Amniotic epithelial cell (primary cell): ENCODE measurements around the gene INSYN2B.

Experiments
- DNase-seq: peaks from one replicate; pipeline ENCODE4 v3.0.0-alpha.2; 2010; ENCODE audit warnings: low read depth

INSYN2B gene

DNA sequence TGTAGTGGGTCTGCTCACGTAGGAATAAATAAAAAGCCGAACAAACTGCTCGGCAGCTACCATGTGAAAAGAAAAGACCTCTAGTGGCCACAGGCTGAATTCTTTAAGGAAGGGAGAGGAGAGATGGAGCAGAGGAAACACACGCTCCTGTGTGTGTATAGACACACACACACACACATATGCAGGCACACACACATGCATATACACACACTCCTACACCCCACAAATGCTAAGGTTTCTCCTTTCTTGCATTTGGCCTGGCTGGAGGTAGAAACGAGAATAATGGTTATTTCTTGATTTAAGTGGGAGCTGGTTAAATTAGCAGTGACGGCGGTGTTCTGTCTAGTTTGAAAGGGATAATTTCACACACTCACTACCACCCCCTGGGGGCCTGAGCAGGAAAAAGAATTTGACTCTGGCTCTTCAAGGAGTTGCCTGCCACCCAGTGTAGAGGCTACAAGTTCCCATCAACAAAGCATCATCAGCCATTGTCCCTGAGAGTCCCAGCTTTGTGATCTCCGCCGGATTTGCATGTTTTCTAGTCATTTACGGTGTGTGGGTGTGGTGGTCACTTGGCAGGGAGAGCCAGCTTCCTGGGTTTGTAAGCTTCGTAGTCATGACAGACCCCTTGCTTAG, at the start of gene INSYN2B:
Gene INSYN2B, minus strand, starts transcription at position 78 of the 636 bp plus-strand sequence. CDS start 96,597 bp downstream, outside the sequence.
- peak; percentile 85 for DNase-seq

DNA sequence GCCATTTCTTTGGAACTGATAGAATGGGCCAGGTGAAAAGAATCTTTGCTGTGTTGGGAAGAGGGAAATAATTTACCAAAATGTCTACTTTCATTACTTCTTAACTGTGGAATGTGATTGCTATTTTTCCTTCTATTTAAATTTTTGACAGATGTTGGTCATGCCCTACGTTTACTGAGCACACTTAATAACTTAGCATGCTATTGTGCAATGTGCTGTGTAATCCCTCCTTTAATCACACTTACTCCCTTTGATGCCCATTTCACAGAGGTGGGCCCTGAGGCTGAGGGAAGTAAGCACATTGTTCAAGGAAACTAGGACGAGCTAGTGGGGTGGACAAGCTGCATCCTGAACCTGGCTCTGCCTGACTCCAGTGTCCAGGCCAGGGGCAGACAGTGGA, 47.8 kb upstream of the INSYN2B start:
- DNase-seq, result peak; percentile 9

DNA sequence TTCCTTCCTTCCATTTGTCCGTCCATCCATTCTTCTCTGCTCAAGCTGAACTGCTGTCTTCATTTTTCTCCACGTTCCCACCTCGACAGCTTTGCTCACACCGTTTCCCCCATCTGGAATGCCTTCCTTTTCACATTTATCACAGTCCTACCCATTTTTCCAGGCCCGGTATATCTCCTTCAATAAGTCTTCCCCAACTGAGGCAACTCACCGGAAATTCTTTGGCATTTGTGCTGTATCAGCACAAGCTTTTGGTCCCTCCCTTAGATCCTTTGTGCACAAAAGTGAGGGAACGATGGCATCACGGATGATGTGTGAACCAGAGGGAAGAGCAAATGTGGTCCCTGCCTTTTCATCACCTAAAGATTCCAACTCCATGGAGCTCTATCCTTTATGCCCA, 45.6 kb upstream of the INSYN2B start:
- DNase-seq, result no peak

DNA sequence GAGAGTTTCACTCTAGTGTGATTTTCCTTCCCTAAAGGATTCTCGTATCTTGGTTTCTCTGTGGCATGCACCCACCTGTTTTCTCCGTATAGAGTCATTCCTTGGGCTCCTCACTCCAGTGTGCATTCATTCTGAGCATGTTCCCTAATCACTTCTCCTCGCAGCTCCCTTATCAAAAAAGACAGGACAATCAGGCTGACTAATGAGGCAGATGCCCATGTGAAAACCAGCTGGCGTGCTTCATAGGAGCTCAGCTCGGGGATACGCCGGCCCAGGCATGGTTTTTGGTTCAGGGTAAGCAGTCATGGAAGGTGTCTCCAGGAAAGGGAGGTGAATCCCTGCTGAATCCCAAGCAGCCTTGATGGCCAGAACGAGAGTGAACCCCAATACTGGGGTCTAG, 41.2 kb upstream of the INSYN2B start:
- DNase-seq, result no peak

DNA sequence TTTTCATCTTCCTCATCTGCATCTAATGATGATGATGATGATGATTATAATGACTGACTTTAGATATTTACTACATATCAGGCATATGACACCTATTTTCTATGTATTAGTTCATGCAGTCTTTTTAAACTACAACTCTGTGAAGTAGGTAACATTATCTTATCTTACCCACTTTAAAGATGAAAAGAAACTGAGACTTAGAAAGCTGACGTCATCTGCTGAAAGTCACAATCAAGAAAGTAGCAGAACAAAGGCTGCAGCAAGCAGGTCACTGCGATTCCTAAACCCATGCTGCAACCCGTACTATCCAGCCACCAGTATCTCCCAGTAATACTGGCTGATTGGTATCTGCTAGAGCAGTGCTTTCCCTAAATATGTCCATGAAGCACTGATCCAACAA, 40.1 kb upstream of the INSYN2B start:
- DNase-seq, result no peak

DNA sequence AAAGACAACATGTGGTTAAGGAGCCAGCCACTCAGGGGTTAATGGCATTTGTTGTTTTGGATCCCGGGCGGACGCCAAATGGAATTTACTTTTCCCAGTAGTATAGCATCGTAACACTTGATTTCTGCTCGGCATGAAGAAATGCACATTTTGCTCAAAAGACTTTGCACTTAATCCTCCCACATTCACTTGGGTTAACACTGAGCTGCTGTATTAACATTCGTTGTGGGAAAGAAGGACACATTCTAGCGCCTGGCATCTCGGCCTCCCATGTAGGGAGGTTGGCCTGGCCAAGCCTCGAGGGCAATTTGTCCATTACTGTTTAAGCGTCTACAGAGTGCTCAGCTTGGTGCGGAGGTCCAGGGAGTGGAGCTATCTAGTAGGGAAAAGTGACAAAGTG, 32.3 kb upstream of the INSYN2B start:
- no peak for DNase-seq

DNA sequence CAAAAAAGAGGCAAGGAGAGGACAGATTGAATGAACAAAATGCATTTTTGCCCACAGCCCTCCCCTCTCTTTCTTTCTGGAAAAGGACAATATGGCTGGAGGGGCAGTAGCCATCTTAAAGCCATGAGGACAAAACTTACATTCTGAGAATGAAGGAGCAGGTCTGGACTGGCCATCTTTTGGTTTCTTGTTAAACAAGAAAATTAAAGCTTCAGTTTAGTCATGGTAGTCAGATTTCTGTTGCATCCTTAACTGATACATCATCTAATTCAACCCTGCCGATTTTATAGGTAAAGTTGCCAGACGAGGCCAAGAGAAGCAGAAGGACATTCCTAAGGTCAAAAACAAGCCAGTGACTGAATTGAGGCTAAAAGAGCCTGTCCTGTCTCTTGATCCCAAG, 31.5 kb upstream of the INSYN2B start:
- DNase-seq, result no peak

DNA sequence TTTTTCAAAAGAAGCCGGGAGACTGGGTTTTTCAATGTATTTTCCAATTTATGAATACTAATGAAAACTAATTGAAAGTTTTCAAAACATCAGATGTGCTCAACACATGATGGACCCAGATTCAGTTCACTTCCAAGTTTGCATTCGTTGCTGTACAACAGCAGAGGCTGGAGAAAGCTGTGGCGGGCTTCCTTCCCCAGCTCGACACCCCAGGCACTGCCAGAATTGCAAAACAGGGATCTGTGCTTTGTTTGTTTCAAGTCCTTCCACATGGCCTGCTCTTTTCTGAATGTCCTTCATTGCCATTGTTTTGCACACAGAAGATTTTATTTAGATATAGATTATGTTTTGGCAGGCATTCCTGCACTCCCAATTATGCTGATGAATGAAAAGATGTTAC, 30.3 kb upstream of the INSYN2B start:
- no peak for DNase-seq

DNA sequence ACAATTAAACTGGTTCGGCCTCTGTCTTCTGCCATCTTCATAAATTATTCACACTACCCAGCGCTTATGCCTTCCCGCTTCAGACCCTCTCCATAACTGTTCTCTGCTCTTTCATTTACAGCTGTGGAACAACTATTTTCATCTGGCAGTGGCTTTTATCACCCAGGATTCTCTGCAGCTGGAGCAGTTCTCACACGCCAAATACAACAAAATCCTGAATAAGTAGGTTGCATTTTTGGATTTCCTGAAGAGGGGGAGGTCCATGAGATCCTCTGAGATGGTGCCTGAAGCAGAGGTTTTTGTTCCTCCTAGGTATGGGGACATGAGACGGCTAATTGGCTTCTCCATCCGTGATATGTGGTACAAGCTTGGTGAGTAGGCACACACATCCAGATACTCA, 28.1 kb upstream of the INSYN2B start:
- DNase-seq, result no peak

DNA sequence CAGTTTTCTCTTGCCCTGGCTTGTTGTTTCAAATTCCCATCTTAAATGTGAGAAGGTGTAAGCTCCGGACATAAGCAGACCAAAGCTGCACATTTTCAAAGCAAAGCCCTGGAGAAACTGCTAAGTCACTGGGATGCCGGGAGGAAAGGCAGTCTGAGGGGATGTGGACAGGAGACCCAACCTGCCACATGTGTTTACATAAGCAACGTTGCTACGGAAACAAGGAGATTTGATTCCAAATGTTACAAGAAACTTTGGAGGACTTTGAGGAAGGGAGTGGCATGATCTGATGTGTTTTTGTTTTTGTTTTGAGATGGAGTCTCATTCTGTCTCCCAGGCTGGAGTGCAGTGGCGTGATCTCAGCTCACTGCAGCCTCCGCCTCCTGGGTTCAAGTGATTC, 25.7 kb upstream of the INSYN2B start:
- DNase-seq, result no peak

DNA sequence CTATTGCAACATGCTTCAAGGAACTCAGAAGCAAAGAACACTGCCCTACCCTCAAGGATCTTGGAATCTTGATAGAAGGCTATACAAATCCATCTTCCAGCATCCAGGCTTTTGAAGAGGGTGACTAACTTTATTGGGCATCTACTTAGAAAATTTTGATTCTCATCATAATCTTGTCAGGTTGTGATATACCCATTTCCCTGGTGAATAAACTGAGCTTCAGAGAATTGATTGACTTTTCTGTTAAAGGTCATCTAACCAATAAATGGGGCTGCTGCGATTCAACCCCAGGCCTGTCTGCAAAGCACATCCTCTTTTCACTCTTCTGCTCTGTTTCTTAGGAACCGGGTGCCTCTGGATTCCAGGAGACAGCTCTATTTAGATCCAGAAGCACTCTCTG, 19.9 kb upstream of the INSYN2B start:
- DNase-seq, result no peak

DNA sequence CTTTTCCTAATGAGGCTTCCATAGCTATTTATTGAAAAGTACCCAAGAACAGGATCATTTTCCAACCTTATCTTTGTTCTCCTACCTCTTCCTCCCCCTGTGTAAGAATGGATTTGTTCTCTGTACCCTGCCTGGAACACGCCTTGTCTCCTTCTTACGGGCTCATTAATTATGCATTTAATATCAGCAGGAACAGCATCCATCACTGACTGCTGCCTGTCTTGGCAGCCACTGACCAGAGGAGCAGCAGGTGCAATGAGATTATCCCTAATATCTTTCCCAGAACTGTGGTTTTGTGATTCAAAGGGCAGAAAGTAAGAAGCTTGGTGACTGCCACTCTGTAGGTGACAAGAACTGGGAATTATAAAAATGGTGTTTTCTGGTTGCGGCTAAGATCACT, 19.3 kb upstream of the INSYN2B start:
- DNase-seq, result no peak

DNA sequence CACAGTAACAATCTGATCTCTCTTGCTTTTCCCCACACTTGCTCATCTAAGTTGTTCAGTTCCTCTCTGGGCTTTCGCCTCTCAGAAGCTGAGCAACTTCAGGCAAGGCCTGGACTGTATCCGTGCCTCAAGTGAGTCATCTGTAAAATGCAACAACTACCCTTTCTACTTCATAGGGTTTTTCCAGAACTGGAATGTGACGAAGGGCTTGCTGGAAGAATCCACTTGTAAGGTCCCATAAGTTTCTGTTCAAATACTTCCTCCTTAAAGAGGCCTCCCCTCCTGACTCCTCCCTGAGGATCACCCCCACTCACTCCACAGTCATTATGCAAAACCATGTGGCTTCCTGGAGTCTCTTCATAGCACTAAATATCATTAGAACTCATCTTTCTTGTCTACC, 17.5 kb upstream of the INSYN2B start:
- DNase-seq, result peak; percentile 14

DNA sequence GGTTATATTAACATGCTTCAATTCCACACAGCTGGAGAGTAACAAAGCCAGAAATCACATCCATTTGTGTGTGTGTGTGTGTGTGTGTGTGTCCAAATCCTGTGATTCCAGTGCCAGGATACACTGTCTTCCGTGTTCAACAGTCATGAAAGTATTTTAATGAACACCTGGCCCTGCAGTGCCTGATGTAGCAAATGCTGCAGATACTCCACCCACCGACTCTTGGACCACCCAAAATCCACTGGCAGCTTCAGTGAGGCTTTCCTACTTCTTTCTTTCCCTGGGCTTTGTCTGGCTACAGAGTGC, 13.1 kb upstream of the INSYN2B start:
- DNase-seq, result no peak

DNA sequence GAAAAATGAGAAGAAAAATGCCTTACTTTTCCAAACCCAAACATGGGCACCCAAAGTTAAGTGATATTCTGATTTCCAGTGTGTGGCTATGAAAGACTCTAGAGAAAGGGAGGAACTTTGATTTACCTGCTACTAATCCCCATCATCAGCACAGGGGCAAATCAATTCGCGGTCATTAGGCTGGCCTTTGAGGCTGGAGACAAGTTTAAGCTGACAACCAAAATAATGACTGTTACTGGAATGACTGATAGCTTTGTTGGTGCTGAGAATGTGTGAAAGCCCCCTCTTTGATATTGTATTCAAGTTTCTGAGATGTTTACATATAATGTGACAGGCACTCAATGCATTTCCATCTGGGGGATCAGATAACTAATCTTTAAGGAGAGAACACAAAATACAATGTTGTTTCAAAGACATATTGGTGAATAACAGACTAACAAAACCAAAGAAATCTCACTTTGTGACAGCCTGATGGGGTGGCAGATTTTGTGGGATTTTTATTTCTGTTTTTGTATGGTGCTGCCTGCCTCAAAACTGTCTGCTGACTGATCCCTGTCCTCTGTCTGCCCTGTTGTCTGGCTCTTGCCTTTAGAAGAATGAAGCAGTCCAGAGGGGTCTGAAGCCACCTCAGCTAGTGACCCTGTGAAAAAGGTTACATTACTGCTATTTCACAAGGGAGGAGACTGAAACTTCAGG, 12.6 kb upstream of the INSYN2B start:
- DNase-seq, result no peak

DNA sequence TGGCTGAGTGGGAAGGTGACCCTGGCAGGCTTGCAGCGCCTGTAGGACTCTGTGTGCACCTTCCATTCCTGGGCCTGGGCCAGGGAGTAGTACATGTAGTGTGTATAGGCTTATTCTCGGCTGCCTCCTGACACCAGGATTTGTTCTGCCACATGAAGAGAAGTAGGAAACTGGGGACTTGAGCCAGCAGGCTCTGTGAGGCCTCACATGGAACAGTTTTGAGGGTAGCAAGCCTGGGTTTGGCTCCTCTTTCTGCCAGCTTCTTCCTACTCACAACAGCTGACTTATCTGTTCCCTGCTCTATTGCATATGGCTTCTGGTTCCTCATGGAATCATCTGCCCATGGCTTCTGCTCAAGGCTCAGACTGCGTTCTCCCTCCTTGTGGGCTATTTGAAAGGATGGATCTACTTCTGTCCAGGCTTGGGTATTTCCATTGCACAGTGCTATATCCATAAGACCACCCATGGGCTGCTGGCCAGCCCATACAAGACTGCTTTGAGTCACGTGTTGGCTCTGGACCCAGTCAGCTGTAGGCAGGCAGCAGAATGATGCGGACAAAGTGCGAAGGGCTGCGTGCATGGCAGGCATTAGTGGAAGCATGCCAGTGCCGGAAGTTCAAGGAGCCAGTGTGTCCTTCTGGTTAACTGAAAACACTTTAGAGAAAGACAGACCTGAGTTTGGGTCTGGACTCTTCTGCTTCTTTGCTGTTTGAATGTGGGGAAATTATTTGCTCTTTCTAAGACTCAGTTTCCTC, 11.0 kb upstream of the INSYN2B start:
- DNase-seq, result no peak

DNA sequence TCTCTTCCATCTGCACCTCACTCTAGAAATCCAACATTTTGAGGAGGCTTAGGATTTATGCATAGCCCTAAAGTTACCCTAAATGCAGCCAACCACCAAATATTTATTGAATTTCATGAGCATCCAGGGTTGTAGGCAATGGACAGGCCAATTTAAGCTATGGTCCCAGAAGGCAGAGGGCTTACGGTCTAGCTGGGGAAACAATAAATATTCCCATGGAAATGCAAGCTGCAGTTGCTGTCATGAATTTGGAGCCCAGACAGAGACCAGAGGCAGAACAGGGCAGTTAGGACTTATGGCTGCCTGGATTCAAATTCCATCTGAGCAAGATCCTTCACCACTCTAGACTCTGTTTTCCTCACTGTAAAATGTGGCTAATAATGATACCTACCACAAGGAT, 9.1 kb upstream of the INSYN2B start:
- no peak for DNase-seq

DNA sequence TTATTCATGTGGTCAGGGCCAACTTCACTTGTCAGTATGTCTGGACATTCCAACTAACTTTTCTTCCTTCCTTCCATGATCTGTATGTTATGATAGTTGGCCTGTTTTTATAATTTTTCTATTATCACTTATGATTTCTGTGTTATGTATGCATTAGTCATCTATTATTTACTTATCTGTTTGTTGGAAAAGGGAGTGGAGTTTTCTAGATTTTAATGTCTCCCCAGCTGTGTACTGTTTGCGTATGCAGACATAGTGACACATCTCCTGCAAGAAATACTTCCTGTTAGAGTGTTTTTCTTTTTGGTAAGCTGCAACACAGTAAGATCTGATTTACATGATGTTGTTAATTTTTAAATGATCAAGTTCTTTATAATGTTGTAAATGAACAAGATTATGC, 8.7 kb upstream of the INSYN2B start:
- peak; percentile 41 for DNase-seq

DNA sequence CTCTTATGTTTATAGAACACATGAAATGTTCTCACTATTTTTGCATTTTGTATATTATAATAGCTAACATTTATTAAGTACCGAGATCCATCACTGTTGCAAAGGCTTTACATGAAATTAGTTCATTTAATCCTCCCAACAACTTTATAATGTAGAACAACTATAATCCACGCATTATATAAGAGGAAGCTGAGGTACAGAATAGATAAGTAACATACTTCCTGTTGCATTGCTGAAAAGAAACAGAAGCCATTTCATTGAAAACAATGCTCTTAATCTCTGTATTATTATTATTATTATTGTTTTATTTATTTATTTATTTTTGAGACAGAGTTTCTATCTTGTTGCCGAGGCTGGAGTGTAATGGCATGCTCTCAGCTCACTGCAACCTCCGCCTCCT, 7.9 kb upstream of the INSYN2B start:
- DNase-seq, result no peak

DNA sequence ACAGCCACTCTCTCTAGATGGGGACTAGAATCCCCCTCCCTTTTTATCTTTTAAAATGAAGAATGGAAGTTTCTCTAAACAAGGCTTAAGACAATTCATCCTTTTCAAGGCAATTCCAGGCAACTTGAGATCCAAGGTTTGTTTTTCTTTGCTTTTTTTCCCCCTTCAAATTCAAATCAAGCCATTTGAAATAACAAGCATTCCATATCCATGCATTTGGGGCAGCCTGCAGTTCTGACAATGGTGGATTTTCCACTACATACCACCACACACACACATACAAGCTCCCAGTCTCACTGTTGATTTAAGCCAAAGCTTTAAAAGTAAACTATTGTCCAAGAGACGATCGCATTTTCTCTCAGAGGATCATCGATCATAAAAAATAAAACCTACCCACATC, 424 bp downstream of the INSYN2B start:
- no peak for DNase-seq

DNA sequence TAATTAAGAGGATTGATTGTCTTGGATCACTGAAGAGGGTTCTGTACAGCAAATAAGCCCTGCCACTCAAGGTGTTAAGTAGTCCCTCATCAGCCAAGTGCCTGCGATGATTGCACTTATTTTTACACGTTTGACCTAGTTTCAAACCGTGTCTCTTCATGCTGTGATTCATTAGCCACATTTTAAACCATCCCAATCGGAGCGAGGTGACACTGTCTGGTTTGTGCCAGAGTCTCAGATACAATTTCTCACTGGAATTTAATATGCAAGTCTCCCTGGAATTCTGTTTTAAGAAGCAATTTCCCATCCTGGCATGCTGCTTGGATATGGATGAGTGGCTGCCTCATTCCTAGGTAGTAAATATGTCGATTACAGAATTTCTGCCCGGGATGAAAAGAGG, 1.6 kb downstream of the INSYN2B start:
- DNase-seq, result no peak

DNA sequence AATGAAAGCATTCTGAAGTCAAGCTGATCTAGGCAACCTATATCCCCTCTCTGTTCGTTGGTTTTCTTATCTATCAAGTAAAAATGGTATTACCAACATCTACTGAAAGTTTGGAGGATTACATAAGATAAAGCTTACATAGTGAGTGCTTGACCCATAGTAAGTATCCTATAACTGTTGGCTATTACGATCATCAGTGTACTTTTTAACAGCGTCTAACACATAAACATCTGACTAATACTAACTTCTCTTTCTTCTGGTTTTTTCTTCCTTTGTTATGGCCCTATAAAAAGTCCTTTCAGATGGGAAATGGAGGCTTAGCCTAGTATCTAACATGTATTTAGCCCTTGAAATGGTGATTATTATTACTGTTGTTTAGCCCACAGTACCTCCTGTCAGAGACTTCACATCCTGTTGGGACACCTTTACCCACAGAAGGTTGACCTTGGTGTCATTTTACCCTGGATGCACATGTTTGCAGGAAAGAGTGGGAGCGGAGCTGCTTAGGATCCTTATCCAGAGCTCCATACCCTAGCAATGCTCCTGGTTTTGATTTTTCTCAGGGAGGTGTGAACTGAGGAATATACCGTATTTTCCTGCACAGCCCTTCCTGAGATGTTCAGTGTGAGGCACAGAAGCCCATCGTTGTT, 6.0 kb downstream of the INSYN2B start:
- DNase-seq, result no peak

DNA sequence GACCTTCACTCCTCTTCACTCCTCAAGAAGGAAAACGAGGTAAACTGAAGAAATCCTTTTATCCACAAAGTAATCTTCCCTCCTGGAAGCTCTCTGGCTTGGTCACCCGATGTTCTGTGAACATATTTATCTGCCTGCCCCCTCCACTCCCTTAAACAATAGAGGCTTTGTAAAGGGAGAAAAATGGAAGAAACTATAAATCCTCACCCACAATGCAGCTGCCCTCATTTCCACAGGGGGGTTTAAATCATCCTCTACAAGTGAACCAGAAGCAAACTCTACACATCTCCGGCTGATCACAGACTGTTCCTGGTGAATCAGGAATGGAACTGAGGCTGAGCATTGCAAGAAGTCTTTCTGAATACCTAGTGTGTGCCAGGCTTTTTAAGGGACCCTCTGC, 7.2 kb downstream of the INSYN2B start:
- no peak for DNase-seq
